ENCODE measurements around the gene CPLX4. TPM values are rescaled to one million over a fixed set of nuclear protein-coding genes. Genes with fewer than 3 reads are reported as not detected.

Gene CPLX4
- total and polyA plus RNA-seq, 2 donors (not counting 1 experiment from before 2014, with no cell fraction given), result not detected

DNA sequence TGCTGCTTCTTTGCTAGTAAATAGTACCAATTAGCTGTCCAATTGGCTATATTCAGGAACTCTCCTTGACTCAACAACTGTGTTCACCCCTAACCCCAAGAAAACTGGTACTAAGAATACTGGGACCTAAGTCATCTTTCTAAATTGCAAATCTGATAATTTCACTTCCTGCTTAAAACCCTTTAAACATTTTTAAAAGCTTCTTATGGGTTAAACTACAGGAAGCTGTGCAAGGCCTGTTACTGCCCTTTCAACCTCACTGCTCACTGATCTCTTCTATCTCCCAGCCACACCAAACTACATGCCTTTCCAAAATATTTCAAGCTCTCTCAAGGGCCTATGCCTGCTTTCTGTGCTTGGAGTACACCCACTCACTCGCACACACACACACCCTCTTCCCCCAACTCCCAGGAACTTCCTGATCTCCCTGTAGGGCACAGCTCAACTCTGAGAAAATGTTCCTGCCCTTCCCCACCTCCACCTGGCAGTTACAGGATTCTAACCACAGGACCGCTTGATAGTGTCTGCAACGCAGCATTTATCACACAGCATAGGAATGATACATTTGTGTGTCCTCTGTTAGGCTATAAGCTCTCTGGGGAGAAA lies 33.9 kb upstream of the CPLX4 start:
- no peak overlapping the region for H3K27ac Mint-ChIP-seq
- H3K9me3 Mint-ChIP-seq (ENCODE audit: insufficient read depth), result no peaks in the 10 kb centered on the region
- Histone ChIP-seq H3K79me2 (ENCODE audit: control insufficient read depth, insufficient read depth, low read length) (no peaks in the 10 kb centered on the region), H4K20me1 (ENCODE audit: control insufficient read depth, insufficient read depth, low read length, poor library complexity, severe bottlenecking) (no peaks in the 10 kb centered on the region), H3K9me3 (ENCODE audit: control extremely low read depth in 1 of 3, control insufficient read depth in 2 of 3, insufficient read depth in 1 of 3, low read length in 2 of 3) (no peaks in the 10 kb centered on the region), H3K9ac (ENCODE audit: low read length) (no peak overlapping the region), H3K27ac (ENCODE audit: low read length in 2 of 2) (no peak overlapping the region), H3K27me3 (replicated peaks in 1 of 4; ENCODE audit: control extremely low read depth in 1 of 4, control insufficient read depth in 3 of 4, insufficient read depth in 4 of 4, low read length in 3 of 4) (no peaks in the 10 kb centered on the region), H3K4me3 (ENCODE audit: control extremely low read depth in 1 of 5, extremely low read depth in 1 of 5, insufficient read depth in 1 of 5, low read depth in 2 of 5, low read length in 4 of 5) (no peak overlapping the region), H3K36me3 (replicated peaks in 1 of 2; ENCODE audit: control extremely low read depth in 1 of 2, control insufficient read depth in 1 of 2, extremely low read depth in 1 of 2, insufficient read depth in 2 of 2, low read length in 1 of 2) (peaks cover 10 to 47% of the 10 kb centered on the region in 2 experiments), H3K4me2 (replicated peaks; ENCODE audit: low read depth, low read length, poor library complexity, severe bottlenecking) (no peak overlapping the region), H3K4me1 (ENCODE audit: control insufficient read depth in 2 of 2, insufficient read depth in 2 of 2, low read length in 2 of 2) (peaks cover 0 to 5% of the 10 kb centered on the region in 2 donors), H2AFZ (ENCODE audit: insufficient read depth, low read depth, low read length, poor library complexity, severe bottlenecking) (no peak overlapping the region)
- intact Hi-C loops (cut with micrococcal nuclease), result no loop called here
- POLR2A ChIA-PET, result no interaction called here
- CTCF ChIA-PET, result interaction anchor here (0.5 to 0.6 kb wide), 2 partner anchors 51 to 827 kb away, joined by 6 read pairs; no protein-coding TSS in a partner anchor
- H3K4me3 Mint-ChIP-seq, result no peak overlapping the region
- H3K4me1 Mint-ChIP-seq, result peaks cover 11% of the 10 kb centered on the region
- TF ChIP-seq EZH2 (IDR thresholded peaks at IDR 0.05; ENCODE audit: borderline replicate concordance, insufficient read depth, low read depth, low read length, poor library complexity, severe bottlenecking) (no peak), CTCF (IDR thresholded peaks at IDR 0.05) (no peak)
- ATAC-seq (ENCODE audit: low read depth), result no peak
- no peaks in the 10 kb centered on the region for H3K27me3 Mint-ChIP-seq
- 87% methylated on average over 1 of the region's 3 CpGs for WGBS (ENCODE audit: insufficient coverage)
- no peak for DNase-seq

DNA sequence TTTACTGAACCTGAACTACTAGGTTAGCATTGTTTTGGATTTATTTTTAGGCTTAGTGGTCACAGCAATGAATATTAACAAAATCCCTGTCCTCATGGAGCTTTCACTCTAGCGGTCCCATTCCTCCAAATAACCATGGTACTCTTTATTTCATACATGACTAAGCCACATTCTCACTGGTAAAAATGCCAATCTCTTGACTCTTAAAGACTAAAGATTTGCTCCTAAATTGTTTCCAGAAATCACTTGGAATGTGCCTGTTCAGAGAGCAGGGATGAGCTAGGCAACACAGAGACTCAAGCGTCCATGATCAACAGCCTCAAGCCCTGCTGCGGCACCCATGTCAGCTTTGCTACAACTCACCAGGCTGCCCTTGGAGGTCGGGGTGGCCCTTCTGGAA lies 27.1 kb upstream of the CPLX4 start:
- no peak for TF ChIP-seq CTCF (IDR thresholded peaks at IDR 0.05)
- TF ChIP-seq EZH2 (IDR thresholded peaks at IDR 0.05; ENCODE audit: borderline replicate concordance, insufficient read depth, low read depth, low read length, poor library complexity, severe bottlenecking), result no peak
- H3K9me3 Mint-ChIP-seq (ENCODE audit: insufficient read depth), result peaks cover 10% of the 10 kb centered on the region
- H3K4me3 Mint-ChIP-seq, result no peak overlapping the region
- H4K20me1 ChIP-seq (ENCODE audit: control insufficient read depth, insufficient read depth, low read length, poor library complexity, severe bottlenecking), result no peaks in the 10 kb centered on the region
- 100% methylated on average over 2 of the region's 4 CpGs for WGBS (ENCODE audit: insufficient coverage)
- H3K27me3 Mint-ChIP-seq, result no peaks in the 10 kb centered on the region
- no peaks in the 10 kb centered on the region for H3K27me3 ChIP-seq (replicated peaks in 1 of 4; ENCODE audit: control extremely low read depth in 1 of 4, control insufficient read depth in 3 of 4, insufficient read depth in 4 of 4, low read length in 3 of 4)
- H3K4me1 ChIP-seq (ENCODE audit: control insufficient read depth in 2 of 2, insufficient read depth in 2 of 2, low read length in 2 of 2), result no peaks in the 10 kb centered on the region
- ChIA-PET CTCF (no interaction called here), POLR2A (no interaction called here)
- H3K9ac ChIP-seq (ENCODE audit: low read length), result no peak overlapping the region
- no peak for ATAC-seq (ENCODE audit: low read depth)
- H3K4me2 ChIP-seq (replicated peaks; ENCODE audit: low read depth, low read length, poor library complexity, severe bottlenecking), result no peak overlapping the region
- no peak overlapping the region for H3K4me3 ChIP-seq (ENCODE audit: control extremely low read depth in 1 of 5, extremely low read depth in 1 of 5, insufficient read depth in 1 of 5, low read depth in 2 of 5, low read length in 4 of 5)
- no peak overlapping the region for H3K27ac ChIP-seq (ENCODE audit: low read length in 2 of 2)
- no peak overlapping the region for H2AFZ ChIP-seq (ENCODE audit: insufficient read depth, low read depth, low read length, poor library complexity, severe bottlenecking)
- intact Hi-C loops (cut with micrococcal nuclease), result no loop called here
- peaks cover 16 to 63% of the 10 kb centered on the region in 2 experiments for H3K36me3 ChIP-seq (replicated peaks in 1 of 2; ENCODE audit: control extremely low read depth in 1 of 2, control insufficient read depth in 1 of 2, extremely low read depth in 1 of 2, insufficient read depth in 2 of 2, low read length in 1 of 2)
- H3K9me3 ChIP-seq (ENCODE audit: control extremely low read depth in 1 of 3, control insufficient read depth in 2 of 3, insufficient read depth in 1 of 3, low read length in 2 of 3), result peaks cover 0 to 3% (median 0%) of the 10 kb centered on the region in 3 donors
- no peaks in the 10 kb centered on the region for H3K79me2 ChIP-seq (ENCODE audit: control insufficient read depth, insufficient read depth, low read length)
- DNase-seq, result no peak
- no peak overlapping the region for H3K27ac Mint-ChIP-seq
- no peaks in the 10 kb centered on the region for H3K4me1 Mint-ChIP-seq

Data from B cell (primary cell).